Measurements from ENCODE around the gene THRB.

GRCh38 chr3:24133942-24134341 lies 360.7 kb downstream of the THRB start:
- TF ChIP-seq CTCF (IDR thresholded peaks at IDR 0.05): no peak
- no peak for TF ChIP-seq POLR2A (IDR thresholded peaks at IDR 0.05)
